HG03442 (cell line): ENCODE measurements around the gene SERPINA3.

Source experiments
- ATAC-seq: cut with Tn5 transposase; IDR thresholded peaks from one replicate; pipeline ENCODE4 v1.9.1; 2021; ENCODE audit warnings: mild to moderate bottlenecking, moderate library complexity; ENCODE audit not compliant: unreplicated experiment

SERPINA3 gene

GRCh38 chr14:94650806-94651805 lies 38.9 kb downstream of the SERPINA3 start:
- no peak for ATAC-seq

DNA sequence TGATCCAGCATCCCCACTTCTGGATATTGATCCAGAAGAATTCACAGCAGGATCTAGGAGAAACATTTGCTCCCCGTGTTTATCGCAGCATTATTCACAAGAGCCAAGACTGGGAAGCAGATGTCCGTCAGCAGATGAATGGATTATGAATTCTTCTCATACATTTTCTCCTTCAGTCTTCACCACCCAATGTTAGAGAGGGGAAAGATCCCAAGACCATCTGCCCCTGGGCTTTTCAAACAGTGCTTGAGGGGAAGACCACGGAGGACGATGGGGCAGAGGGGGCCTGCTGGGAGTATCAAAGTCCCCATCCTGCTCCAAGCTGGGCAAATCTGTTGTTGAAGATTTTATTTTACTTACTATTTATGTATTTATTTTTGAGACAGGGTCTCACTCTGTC lies 41.1 kb downstream of the SERPINA3 start:
- no peak for ATAC-seq

DNA sequence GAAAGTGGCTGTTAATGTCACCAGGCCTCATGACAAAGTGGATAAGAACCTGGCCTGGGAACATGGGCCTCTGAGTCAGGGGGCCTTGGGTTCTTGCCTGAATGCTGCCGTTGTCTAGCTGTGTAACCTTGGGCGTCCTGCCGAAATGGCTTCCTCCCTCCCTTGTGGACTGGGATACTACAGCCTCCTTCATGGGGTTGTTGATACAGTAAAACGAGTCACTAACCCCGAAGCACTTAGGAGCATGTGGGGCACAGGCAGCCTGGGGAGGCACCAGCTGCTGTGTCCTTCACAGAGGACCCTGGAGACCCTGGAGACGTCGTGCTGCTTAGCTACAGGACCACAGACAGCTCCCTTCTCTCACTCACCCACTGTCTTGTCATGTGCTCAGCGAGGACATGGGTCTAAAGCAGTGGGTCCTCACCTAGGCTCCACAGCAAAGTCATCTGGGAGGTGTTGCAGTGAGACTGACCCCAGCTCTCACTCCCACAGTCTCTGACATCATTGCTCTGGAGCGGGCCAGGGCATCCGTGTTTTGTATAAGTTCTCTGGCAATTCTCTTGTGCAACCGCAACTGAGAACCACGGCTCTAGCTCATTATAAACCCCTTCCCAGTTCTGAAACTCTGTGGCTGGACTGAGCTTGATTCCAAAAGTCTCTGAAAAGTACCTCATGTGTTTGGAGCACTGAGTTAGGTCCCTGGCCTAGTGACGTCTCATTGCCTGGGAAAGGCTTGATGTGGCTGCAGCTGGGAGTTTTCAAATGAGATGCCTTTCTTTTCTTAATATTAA lies 42.1 kb downstream of the SERPINA3 start:
- no peak for ATAC-seq

- ATAC-seq = no peak
Measured at GRCh38 chr14:94655169-94655710, 43.0 kb downstream of the SERPINA3 start.

GRCh38 chr14:94656043-94656442 lies 43.9 kb downstream of the SERPINA3 start:
- ATAC-seq = no peak

DNA sequence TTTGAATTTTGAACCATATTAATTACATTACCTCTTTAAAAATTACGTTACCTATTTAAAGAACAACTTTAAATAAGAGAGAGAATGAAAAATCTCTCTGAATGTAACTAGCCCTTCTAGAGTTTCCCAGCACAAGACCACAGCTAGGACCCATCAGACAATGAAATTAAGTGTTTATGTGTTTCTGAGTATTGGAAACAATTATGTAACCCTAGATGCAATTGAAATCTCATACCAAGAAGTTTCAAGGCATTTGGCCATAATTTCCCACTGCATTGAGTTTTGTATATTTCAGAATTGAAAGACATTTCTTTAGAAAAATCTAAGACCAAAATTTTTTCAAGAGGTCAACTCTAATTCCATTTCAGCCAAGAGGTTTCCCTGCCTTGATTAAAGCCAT lies 47.1 kb downstream of the SERPINA3 start:
- ATAC-seq = no peak

DNA sequence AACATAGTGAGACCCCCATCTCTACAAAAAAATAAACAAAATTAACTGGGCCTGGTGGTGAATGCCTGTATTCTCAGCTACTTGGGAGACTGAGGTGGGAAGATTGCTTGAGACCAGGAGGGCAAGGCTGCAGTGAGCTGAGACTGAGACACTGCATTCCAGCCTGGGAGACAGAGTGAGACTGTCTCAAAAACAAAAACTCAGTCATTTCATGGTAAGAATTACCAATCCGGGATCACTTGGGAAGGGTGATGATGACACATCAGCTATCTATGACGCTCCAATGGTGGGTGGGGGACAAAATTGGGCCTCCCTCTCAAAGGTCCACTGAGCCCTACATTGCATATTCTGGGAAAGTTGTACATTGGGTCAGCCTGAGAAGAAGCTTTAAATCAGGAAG lies 47.7 kb downstream of the SERPINA3 start:
- no peak for ATAC-seq

DNA sequence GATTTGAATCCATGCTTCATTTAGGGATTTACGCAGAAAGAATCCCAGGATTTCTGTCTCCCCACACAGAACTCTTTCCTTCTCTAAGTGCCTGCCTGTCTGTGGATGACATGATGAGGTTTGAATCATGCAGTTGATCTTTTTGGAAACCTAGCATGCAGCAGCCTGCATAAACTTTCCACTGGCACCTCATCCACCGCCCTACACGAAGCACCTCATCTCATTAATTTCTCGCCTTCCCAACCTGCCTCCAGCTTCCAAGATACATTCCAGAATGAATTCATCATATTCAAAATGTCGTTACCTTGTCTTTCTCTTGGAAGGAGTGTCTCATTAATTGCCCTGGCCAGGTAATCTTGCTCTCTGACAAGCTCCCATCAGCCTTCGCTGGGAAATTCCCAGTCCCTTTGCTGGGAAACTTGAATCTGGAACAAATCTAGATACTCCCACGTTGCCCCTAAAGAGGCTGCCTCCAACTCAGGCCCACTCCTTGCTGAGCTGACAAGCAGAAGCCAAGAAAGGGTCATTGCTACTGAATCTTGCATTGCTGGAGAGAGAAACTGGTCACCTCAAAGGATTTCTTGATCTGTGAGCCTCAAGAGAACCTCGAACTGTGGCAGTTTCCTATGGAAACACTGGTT lies 48.2 kb downstream of the SERPINA3 start:
- ATAC-seq = no peak

- no peak for ATAC-seq
Measured at GRCh38 chr14:94663538-94663937, 51.3 kb downstream of the SERPINA3 start.

GRCh38 chr14:94663965-94664704 lies 51.9 kb downstream of the SERPINA3 start:
- no peak for ATAC-seq

- ATAC-seq = no peak
Measured at GRCh38 chr14:94665121-94665520, 52.9 kb downstream of the SERPINA3 start.

DNA sequence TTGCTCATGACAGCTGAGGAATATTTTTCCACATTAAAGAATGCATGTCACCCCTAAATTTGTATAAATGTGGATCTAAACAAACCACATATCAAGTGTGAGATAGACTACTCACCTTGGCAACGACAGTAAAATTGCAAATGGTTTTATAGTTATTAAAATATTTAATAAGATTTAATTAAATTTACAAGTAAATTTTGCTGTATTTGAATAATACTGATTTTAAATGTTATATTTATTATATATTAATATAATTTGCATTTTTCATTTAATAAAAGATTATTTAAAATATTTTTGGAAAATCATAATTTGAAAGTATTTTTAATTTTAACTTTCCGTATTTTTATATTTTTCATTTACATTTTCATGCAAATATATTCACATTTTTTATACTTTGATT lies 53.4 kb downstream of the SERPINA3 start:
- no peak for ATAC-seq

DNA sequence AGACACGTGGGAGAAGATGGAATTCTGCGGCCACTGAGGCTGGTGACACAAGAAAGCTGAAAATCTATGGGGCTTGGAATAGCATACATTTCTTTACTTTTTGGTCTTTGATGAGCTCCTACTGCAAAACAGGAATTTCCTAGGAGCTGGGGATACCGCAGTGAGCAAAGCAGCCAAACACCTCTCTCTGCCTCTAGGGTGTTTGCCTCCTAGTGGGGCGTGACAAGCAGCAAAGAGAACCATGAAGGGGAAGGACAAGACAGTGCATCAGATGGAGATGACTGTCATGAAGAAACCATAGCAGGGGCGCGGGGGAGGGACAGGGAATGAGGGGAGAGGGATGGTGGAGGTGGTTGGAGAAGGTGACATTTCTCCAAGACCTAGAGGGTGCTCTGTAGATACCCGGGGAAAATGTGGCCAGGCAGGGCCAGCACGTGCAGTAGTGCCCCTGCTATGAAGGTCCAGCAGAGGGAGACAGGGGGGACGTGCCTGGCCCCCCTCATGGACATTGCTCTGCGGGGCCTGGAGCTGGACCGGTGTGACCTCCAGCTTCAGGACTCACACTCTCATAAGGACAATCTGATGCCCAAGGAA lies 58.6 kb downstream of the SERPINA3 start:
- ATAC-seq = no peak

GRCh38 chr14:94671870-94672444 lies 59.8 kb downstream of the SERPINA3 start:
- no peak for ATAC-seq

- no peak for ATAC-seq
Measured at GRCh38 chr14:94673071-94673470, 60.9 kb downstream of the SERPINA3 start.
